Gastrocnemius medialis (tissue), 4 donors: ENCODE measurements around the gene STX19.

Source experiments
- POLR2A ChIP-seq, 2 donors: fragments of 450-650 bp; IDR thresholded peaks; one replicate each; pipeline ENCODE4 v1.6.1; 2017; ENCODE audit warnings: antibody characterized with exemption in 2 of 2, mild to moderate bottlenecking in 2 of 2, moderate library complexity in 2 of 2
- TF ChIP-seq, protein P1 (sequence below), 5 experiments: fragments of 450-650 bp in 3 of 5; fragments of 200-600 bp in 2 of 5; sonication (generic) in 2 of 5; IDR thresholded peaks in 4 of 5; conservative IDR thresholded peaks in 1 of 5; 1 replicate in 4 of 5; 2 replicates in 1 of 5; pipeline ENCODE4 v1.5.1; 2016 to 2019; ENCODE audit warnings: antibody characterized with exemption in 5 of 5, mild to moderate bottlenecking in 3 of 5, moderate library complexity in 3 of 5

DNA sequence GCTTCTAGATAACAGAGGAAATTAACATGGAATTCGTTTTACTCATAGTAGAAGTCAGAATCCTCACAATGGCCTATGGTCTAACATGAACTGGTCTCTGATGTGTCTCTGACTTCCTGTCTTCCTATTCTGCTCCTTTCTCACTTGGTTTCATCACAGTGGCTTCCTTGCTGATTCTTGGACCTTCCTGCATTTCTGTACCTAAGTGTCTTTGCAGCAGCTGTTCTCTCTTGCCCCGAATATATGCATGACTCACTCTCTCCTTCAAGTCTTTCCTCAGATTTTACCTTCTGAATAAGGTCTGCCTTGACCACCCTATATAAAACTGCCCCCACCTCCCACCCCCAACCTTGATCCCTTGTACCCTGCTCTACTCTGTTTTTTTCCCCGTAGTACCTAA, 34.3 kb downstream of the STX19 start:
- TF ChIP-seq, protein P1, sequence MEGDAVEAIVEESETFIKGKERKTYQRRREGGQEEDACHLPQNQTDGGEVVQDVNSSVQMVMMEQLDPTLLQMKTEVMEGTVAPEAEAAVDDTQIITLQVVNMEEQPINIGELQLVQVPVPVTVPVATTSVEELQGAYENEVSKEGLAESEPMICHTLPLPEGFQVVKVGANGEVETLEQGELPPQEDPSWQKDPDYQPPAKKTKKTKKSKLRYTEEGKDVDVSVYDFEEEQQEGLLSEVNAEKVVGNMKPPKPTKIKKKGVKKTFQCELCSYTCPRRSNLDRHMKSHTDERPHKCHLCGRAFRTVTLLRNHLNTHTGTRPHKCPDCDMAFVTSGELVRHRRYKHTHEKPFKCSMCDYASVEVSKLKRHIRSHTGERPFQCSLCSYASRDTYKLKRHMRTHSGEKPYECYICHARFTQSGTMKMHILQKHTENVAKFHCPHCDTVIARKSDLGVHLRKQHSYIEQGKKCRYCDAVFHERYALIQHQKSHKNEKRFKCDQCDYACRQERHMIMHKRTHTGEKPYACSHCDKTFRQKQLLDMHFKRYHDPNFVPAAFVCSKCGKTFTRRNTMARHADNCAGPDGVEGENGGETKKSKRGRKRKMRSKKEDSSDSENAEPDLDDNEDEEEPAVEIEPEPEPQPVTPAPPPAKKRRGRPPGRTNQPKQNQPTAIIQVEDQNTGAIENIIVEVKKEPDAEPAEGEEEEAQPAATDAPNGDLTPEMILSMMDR (IDR thresholded peaks at IDR 0.05 in 4 of 5, conservative IDR thresholded peaks at IDR 0.05 in 1 of 5), result no peak
- no peak for TF ChIP-seq POLR2A (IDR thresholded peaks at IDR 0.05)
